ENCODE measurements around the gene EXD3.

- no peak for TF ChIP-seq CTCF (conservative IDR thresholded peaks at IDR 0.05; ENCODE audit: low read length)
- no peak for TF ChIP-seq EZH2phosphoT487 (IDR thresholded peaks at IDR 0.05; ENCODE audit: borderline replicate concordance, low read depth, low read length)
Measured at GRCh38 chr9:137435381-137435891, 12.5 kb upstream of the EXD3 start.
